GM21825 (cell line): ENCODE data around the gene LAMB1.

Experiments
- ATAC-seq: cut with Tn5 transposase; IDR thresholded peaks from one replicate; pipeline ENCODE4 v1.9.1; 2021; ENCODE audit warnings: mild to moderate bottlenecking, moderate library complexity; ENCODE audit not compliant: unreplicated experiment

Gene LAMB1

DNA sequence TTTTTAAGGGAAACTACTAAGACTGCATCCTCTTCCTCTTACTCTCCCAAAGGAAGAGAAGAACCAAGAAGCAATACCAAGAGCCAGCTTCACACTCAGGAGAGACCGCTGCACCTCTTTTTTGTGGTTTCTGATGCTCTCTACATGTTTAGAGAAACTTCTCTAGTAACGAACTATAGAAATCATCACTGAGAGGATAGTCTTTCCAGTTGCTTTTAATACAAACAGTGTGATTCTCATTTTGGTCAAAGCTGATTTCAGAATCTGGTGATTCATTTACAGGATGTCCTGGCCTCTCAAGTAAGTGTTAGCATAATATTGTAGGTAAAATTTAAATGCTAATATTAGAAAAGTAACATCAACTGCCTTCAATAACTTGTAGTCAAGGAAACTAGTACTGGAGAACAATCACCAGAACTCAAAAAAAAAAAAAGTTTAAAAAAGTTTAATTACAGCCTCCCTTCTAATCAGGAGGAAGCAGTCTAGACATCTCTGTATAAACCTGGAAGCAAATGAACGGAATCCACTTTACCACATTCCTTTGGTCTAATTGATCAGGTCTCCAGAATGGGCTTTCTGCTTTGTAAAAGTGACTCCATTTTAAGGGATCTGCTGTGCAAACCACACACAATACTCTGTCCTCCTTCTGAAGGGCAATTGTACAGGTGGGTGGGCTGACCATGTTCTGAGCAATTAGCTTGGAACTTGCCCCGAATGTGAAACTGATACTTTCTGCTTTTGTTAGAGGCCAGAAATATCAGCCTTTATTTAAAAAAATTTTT is 3.0 kb downstream of the LAMB1 start:
- ATAC-seq, result no peak

DNA sequence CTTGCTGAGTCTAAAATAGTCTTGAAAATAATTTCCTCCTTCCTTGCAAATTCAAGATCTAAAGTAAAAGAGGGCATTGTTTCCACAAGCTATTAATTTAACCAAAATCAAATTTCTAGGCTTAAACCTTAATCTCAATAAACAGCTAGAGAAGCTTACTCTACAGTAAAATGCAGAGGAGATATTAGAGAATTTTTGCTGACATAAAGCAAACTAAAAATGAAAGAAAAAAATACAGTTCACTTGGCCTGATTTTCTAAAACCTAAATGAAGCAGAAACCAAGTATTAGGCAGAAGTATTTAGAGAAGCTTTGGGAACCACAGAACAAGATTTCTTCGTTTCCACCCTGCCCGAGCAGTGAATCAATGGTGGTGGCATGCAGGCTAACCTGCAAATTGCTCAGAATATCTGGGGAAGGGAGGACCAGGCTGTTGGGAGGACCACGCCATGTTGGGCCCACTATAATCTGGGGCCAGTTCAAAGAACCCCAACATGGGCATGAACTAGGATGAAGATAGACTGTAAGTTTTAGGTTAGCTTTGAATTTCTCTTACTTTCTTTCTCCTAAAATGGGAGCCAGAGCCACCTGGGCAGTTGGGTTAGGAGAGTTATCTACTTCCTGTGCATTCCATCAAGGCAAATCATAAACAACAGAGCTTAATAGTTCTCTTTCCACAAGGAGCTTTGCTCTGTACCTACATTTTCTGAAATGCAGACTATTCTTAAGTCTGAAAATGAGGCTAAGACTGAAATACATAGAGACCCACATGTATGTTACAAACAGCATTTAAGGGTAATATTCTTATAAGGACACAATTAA is 4.1 kb downstream of the LAMB1 start:
- ATAC-seq, result no peak

DNA sequence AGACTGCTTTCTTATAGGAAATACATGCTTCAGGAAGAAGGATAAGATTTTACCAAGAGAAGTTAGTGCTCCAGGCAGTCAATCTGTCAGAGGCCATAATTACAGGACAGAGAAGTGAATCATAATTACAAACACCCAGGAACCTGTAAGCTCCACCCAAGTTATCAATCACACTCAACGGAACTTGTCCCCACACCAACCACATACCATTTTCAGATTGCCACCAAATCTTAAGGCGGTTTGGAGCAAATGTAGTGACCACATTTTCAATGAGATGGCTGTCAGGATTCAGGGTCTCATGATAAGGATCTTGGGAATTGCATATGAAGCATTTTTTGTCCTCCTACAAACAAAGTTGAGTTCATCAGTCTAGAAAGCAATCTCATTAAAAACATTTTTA is 4.8 kb downstream of the LAMB1 start:
- ATAC-seq, result no peak

DNA sequence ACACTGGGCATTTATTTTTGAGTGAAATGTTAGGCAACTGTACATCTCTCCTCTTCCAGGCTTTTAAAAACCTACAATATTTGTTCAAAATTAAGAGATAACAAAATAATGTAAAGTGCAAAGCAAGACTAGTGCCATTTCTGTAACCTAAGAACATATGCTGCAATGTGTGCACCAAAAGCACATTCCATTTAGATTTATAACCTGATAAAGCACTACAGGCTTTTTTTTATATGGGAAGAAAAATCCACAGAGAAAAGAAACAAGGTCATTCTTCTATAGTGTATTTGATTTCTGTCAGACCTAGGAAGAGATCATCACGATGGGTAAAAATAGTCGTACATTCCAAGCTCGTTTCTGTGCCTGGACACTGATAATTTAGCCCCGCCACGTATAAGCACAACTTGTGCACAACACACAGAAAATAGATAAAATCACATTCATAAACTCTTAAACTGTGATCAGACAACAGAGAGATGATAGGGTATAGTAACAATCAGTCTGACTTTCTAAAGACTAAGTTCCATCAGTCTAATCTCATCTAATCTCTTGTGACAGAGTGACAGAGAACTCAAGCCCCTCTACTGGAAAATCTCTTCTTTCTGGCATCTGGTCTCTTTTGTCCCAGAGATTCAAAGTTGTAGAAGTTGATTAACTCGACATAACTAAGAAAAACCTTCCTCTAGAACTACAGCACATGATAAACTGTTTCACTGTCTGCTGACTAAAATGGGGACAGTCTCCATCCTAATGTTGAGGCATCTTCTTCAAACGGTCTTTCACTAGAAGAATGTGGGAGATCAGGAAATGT is 6.7 kb downstream of the LAMB1 start:
- ATAC-seq, result no peak

DNA sequence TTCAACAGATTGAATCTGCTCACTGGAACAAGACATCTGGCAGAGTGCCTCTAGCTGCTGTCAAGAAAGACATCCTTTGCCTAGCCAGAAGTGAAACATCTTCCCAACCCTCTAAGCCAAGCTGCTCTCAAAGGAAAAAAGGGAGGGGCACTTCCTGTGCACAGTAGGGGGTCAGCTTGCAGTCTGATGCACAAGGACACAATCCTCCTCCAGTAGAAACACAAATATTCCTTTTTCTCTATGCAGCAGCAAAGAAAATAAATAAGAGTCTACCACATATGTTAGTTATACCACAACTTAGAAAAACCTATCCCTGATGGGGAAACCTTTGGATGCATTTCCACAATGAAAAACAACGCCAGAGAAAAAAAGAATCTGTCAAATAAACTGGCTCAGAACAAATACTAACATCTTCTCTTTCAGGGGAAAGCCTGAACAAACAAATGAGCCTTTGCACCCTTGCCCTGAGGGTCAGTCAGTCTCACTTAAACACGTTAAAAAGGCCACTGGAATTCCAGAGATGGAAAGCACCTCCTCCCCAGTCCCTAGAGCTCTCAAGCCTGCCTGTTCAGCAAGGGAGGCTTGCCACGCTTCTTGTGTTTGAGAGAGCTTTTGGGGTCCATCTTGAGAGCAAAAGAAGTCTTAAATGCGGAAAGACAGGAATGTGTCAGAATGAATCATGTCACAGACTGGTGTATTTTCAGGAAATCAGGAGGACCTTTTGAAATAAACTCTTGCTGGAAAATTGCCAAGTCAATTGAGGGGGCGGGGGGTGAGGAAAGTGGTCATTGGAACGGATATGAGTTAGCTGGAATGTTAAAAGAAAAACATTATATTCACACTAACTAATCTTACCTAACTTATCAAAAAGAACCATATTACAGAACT is 7.5 kb downstream of the LAMB1 start:
- no peak for ATAC-seq

DNA sequence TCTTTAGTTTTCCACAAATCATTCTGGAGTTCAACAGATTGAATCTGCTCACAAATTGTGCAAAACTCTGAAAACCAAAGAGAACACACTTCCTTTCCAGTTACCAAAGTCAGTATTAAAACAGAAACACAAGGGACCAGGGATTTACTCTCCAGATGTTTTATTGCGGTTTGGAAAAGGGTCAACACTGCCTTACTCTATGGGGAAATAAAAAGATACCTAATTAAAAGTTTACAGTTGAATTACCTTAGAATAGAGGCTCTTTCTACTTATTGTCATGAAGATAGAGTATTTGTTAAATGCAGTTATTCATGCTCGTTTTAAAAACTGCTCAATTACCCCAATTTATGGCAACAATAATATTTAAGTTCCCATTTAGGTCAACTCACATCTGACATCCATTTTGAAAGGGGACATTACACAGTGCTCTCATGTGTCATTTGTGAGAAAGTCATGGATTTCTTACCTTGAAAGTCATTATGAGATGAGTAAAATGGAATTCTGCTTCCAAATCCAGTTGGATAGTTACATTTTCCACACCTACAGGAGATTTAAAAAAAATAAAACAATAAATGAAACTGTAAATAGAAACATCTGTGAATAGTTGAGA is 8.4 kb downstream of the LAMB1 start:
- ATAC-seq, result no peak

DNA sequence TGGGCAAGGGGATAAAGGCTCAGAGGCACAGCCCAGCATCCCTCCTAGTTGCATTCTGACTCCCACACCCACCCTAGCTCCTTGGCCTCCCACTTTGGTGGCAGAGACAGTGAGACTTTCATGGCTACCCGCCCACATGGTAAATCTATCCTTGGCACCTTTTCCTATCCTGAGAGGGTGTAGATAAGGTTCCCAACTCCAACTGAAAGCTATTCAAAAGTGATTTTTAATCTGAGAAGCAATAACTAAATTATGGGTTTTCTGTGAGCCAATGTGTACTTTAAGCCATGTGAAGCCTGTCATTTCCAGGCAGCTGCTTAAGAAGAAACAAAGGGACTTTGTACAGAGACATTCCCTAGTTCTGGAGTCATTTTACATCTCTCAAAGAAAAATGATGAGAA is 9.1 kb downstream of the LAMB1 start:
- ATAC-seq, result no peak

DNA sequence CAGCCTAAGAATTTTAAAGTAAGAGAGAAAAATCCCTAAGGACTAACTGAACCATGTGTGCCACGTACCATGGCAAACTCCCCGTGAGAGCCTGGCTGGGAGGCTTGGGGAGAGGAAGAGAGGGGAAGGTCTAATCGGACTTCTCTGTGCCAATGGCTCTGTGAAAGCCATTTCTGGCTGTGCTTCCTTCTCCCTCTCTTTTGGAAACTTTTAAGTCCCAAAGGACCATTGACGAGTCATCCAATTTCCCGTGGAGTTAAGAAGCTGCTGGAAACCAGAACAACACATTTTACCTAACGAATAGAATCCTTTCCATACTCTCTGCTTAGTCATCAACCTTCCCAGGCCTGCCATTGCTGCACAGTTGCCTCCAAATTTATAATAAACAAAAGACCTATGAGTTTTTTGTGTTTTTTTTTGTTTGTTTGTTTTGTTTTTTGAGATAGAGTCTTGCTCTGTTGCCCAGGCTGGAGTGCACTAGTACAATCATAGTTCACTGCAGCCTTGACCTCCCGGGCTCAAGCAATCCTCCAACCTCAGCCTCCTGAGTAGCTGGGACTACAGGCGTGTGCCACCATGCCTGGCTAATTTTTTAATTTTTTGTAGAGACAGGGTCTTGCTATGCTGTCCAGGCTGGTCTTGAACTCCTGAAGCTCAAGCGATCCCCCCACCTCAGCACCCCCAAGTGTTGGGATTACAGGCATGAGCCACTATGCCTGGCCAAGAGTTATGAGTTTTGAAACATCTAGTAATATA is 13.2 kb downstream of the LAMB1 start:
- ATAC-seq, result no peak

DNA sequence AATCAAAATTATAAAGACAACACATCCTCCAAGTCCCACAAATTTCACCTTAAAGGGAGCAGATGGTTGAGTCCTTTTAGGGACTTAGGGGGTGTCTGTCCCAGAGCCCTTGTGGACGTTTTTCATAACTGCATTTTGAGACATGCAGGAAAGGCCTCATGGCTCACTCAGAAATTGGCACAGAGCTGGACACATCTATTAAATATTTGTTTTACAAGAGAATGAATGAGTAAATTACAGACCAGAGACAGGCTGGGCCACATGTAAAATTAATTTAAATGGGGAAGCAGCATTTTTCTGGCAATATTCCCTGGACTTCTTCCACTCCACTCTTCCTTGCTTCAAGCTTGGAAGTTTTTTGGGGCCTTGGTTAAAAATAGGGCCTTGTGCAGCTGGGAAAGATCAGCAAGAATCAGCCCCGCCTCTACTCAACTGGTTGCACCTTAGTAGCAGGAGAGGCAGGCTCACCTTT is 20.0 kb downstream of the LAMB1 start:
- no peak for ATAC-seq

DNA sequence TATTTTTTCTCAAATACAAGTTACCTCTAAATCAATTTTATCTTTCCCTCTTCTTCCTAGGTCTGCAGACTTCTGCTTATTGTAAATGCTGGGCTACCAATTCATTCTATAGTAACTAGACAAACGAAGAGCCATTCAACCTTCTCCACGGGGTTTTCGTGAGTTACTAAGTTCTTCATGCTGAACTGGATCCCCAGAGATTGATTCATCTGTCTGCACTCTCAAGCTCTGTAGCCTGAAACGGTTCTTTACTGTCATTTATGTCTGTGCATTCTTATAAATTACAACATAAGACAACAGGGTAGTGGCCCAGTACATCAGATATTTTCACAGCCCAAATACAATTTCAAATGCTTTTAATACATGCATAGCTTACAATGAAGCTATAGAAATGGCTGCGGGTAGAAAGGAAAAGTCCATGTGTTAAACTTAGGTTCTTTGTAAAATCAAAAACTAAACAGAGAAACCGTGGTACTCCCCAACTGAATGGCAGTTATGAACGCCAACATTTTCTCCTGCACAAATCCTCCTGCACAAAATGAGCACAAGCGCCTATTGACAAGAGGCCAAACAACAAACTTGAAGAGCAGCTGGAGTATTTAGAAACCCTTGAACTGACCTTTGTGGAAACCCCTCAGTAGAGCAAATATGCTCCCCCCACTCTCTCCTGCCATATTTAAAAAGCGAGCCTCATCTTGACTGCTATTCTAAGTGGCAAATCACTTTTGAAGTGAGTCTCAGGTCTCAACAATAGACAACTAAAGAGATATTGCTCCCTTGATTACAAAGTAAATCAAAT is 20.7 kb downstream of the LAMB1 start:
- no peak for ATAC-seq

DNA sequence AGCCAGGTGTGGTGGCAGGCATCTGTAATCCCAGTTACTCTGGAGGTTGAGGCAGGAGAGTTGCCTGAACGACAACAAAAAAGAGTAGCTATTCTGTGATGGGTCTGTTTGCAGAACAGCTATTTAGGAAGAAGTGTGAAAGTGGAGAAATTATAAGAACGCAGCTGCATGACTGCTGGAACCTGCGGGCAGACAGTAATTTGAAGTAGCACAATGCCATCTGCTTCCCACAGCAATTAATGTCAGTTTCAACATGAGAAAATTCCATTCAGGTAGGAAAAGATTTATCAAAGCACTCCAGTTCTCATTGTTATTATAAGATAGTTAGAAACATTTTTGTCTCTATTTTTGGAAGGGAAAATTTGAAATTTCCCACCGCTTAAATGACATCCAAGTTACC is 21.5 kb downstream of the LAMB1 start:
- ATAC-seq, result no peak

DNA sequence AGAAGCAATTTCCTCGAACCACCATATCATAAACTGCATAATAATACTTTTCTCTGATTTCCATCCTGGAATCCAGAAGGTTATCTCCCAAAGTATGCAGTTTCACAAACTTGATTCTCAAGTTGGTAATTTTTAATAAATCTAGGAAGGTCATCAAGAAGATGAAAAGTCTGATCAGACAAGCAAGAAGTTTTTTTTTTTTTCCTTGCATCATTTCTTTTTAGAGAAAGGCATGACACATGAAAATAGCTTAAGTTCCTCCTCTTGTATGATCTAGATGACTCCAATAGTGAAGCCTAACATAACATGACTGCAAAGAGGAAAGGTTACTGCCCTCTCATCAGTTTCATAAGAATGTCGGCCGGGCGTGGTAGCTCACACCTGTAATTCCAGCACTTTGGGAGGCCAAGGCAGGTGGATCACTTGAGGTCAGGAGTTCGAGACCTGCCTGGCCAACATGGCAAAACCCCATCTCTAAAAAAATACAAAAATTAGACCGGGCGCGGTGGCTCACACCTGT is 22.2 kb downstream of the LAMB1 start:
- ATAC-seq, result no peak

DNA sequence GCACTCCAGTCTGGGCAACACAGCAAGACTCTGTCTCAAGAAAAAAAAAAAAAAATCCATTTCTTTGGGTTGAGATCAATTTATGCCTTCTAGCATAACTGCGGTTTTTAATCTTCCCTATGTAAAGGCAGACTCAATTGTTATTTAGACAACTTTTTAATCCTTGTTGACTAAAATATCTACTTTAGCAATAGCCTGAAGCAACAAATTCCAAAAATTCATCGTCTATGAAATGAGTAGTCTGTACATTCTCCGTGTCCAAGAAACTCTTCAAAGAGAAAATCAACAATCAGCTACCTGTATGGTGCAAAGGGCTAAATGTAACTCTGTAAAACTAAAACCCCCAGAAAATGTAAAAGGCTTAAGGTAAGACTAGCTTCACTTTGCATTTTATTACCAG is 22.8 kb downstream of the LAMB1 start:
- no peak for ATAC-seq

DNA sequence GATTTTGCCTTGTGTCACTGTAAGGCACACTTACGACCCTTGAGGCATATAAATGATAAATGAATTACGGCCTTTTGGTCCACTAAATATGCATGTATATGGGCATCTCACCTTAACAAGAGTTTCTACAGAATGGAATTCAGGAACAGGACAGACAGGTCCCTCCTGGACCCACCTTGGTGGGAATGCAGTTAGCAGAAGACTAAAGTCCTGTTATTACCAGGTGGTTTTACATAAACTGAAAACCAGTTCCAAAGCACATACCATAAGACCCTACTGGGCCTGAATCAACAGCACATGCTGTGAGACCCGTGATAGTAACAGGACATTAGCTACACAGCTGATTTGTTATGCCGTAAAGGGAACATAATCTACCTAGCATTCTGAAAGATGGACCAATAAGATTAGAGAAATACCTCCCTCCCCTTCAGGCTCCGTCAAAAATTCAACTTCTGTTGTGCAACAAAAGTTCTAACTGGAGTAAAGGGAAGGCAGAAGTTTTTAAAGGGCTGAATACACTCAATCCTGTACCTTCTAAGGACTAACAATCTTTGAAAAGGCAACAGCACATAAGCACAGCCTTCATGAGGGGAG is 24.0 kb downstream of the LAMB1 start:
- no peak for ATAC-seq

DNA sequence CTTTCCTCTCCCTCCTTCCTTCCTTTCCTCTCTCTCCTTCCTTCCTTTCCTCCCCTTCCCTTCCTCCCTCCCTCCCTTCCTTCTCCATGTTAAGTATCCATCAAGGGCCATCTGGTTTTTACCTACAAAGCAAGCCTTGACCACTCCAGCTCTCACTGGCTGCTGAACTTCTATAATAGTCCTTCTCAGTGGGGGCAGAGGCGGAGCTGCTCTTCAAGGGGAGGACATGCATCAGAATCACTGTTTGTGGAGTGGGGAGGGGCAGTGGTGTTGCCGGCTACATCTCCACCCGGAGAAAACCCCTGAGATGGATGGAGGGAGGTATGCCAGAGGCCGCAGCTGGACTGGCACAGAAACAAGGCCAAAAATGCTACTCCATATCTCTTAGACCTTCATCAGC is 25.9 kb downstream of the LAMB1 start:
- no peak for ATAC-seq

DNA sequence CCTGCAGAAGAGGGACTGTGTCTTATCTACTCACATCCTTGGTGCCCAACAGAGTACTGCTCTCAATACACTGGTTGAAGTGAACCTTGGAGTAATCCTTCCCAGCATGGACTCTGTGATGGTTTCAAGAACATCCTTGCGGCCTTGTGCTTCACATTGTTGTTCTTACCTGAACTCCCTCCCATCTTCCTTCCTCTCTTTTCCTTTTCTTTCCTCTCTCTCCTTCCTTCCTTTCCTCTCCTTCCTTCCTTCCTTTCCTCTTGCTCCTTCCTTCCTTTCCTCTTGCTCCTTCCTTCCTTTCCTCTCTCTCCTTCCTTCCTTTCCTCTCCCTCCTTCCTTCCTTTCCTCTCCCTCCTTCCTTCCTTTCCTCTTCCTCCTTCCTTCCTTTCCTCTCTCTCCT is 26.3 kb downstream of the LAMB1 start:
- ATAC-seq, result no peak

DNA sequence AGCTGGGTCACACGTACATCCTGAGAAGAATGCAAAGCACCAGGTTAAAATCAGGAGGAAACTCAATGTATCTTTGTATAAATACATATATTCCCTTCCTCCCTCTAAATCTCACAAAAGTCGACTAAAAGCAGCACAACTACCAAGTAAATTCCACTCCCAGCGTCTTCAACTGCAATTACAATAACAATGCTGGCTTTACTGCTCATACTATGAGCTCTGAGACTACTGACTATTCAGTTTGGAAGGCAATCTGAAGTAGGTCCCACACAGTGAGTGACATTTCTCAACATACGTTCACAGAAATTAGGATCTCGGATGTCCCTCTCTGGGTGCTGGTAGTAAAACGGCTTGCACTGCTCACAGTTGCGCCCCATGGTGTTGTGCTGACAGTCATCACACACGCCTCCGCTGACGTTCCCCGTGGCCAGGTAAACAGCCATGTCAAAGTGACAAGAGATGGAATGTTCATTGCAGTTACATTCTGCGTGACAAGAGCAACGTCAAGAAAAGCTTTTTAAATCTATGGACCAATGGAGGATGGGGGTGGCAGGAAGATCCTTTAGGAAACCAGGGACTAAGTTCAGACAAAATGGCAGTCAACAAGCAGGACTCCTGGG is 27.5 kb downstream of the LAMB1 start:
- no peak for ATAC-seq
